ENCODE results near the gene ERRFI1.

Gene ERRFI1

GRCh38 chr1:8012955-8013354 lies 13.2 kb downstream of the ERRFI1 start:
- no peak for TF ChIP-seq FOXP2 (optimal IDR thresholded peaks at IDR 0.05; ENCODE audit: borderline replicate concordance, extremely low read depth, extremely low read length, insufficient read depth)
- TF ChIP-seq SIN3A (IDR thresholded peaks at IDR 0.05; ENCODE audit: borderline replicate concordance, insufficient read depth, low read length): no peak
- no peak for TF ChIP-seq TAF1 (IDR thresholded peaks at IDR 0.05; ENCODE audit: borderline replicate concordance, insufficient read depth, low read length)
- no peak for TF ChIP-seq REST (IDR thresholded peaks at IDR 0.05; ENCODE audit: insufficient read depth in 1 of 2, low read depth in 2 of 2, low read length in 2 of 2)
- TF ChIP-seq POLR2AphosphoS5 (IDR thresholded peaks at IDR 0.05; ENCODE audit: low read depth, low read length): no peak

GRCh38 chr1:8011923-8012858 lies 13.9 kb downstream of the ERRFI1 start:
- TF ChIP-seq FOXP2 (optimal IDR thresholded peaks at IDR 0.05; ENCODE audit: borderline replicate concordance, extremely low read depth, extremely low read length, insufficient read depth): no peak
- no peak for TF ChIP-seq TAF1 (IDR thresholded peaks at IDR 0.05; ENCODE audit: borderline replicate concordance, insufficient read depth, low read length)
- no peak for TF ChIP-seq SIN3A (IDR thresholded peaks at IDR 0.05; ENCODE audit: borderline replicate concordance, insufficient read depth, low read length)
- no peak; the same call in 1 of the 2 replicates for TF ChIP-seq POLR2AphosphoS5 (IDR thresholded peaks at IDR 0.05; ENCODE audit: low read depth, low read length)
- TF ChIP-seq REST (IDR thresholded peaks at IDR 0.05; ENCODE audit: insufficient read depth in 1 of 2, low read depth in 2 of 2, low read length in 2 of 2): no peak

GRCh38 chr1:8011016-8011415 lies 15.1 kb downstream of the ERRFI1 start:
- TF ChIP-seq FOXP2 (optimal IDR thresholded peaks at IDR 0.05; ENCODE audit: borderline replicate concordance, extremely low read depth, extremely low read length, insufficient read depth) (no peak), POLR2AphosphoS5 (IDR thresholded peaks at IDR 0.05; ENCODE audit: low read depth, low read length) (no peak; the same call in 1 of the 2 replicates), SIN3A (IDR thresholded peaks at IDR 0.05; ENCODE audit: borderline replicate concordance, insufficient read depth, low read length) (no peak), TAF1 (IDR thresholded peaks at IDR 0.05; ENCODE audit: borderline replicate concordance, insufficient read depth, low read length) (no peak), REST (IDR thresholded peaks at IDR 0.05; ENCODE audit: insufficient read depth in 1 of 2, low read depth in 2 of 2, low read length in 2 of 2) (no peak)

GRCh38 chr1:8010080-8010664 lies 15.9 kb downstream of the ERRFI1 start:
- TF ChIP-seq SIN3A (IDR thresholded peaks at IDR 0.05; ENCODE audit: borderline replicate concordance, insufficient read depth, low read length): no peak
- peak; percentile 77 for TF ChIP-seq POLR2AphosphoS5 (IDR thresholded peaks at IDR 0.05; ENCODE audit: low read depth, low read length)
- TF ChIP-seq REST (IDR thresholded peaks at IDR 0.05; ENCODE audit: insufficient read depth in 1 of 2, low read depth in 2 of 2, low read length in 2 of 2): no peak

Data from PFSK-1 (cell line).